ENCODE results near the gene TRAF7. TPM values are rescaled to one million over a fixed set of nuclear protein-coding genes. Genes with fewer than 3 reads are reported as not detected.

TRAF7 gene
- total RNA-seq, 4 donors from 2014 or later: 15.3 to 97.1 (median 51.7) TPM

GRCh38 chr16:2143878-2144485 is 11.6 kb upstream of the TRAF7 start:
- no peaks in the 10 kb centered on the region for H3K27me3 ChIP-seq
- TF ChIP-seq POLR2A (IDR thresholded peaks at IDR 0.05) (no peak), CTCF (IDR thresholded peaks at IDR 0.05) (no peak)
- no peaks in the 10 kb centered on the region for H3K9me3 ChIP-seq
- no peaks in the 10 kb centered on the region for H3K36me3 ChIP-seq
- H3K4me3 ChIP-seq: no peak overlapping the region
- no peak overlapping the region for H3K27ac ChIP-seq
- intact Hi-C loops (cut with DNase I; ENCODE audit: low total_unique reads): loop anchor here (5.0 kb wide), 1 partner anchor 122 kb away; no protein-coding TSS in a partner anchor
- DNase-seq: no peak
- peaks cover 6 to 11% of the 10 kb centered on the region in 2 donors for H3K4me1 ChIP-seq

DNA sequence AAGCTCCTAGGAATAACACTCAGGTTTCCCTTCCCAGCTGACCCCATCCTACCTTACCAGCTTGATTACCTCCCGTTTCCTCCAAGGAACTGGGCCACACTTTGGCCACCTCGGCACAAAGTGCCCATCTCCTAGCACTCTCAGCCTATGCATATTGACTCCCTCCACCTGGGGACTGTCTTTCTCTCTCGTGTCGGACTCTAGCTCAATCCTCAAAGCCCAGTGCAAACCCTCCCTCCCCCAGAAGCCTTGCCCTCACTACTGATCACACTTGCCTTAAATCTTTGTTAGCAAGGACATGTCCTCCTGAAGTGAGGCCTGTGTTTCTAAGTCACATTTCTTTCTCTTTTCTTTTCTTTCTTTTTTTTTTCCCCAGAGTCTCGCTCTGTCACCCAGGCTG is 9.7 kb upstream of the TRAF7 start:
- intact Hi-C loops (cut with DNase I; ENCODE audit: low total_unique reads): no loop called here
- Histone ChIP-seq H3K9me3 (no peaks in the 10 kb centered on the region), H3K27ac (no peak overlapping the region), H3K4me1 (peaks cover 4 to 23% of the 10 kb centered on the region in 2 donors), H3K4me3 (no peak overlapping the region), H3K36me3 (no peaks in the 10 kb centered on the region), H3K27me3 (no peaks in the 10 kb centered on the region)
- no peak for DNase-seq
- no peak for TF ChIP-seq POLR2A (IDR thresholded peaks at IDR 0.05)
- no peak for TF ChIP-seq CTCF (IDR thresholded peaks at IDR 0.05)

GRCh38 chr16:2147378-2147777 is 8.2 kb upstream of the TRAF7 start:
- H3K4me1 ChIP-seq: peaks cover 4 to 24% of the 10 kb centered on the region in 2 donors

GRCh38 chr16:2147981-2148671 is 7.5 kb upstream of the TRAF7 start, which contains the start of gene RAB26:
Gene RAB26, plus strand, starts transcription at chr16:2148625. Its CDS starts 159 bp downstream, at chr16:2148784.
- H3K27ac ChIP-seq: peak within 1 kb of the TSS; percentile 59 to 61
- TF ChIP-seq POLR2A (IDR thresholded peaks at IDR 0.05): no peak
- peak in 1 of 4 experiments; percentile 19 for TF ChIP-seq CTCF (IDR thresholded peaks at IDR 0.05)
- intact Hi-C loops (cut with DNase I; ENCODE audit: low total_unique reads): no loop called here
- no peaks in the 10 kb centered on the region for H3K27me3 ChIP-seq
- no peaks in the 10 kb centered on the region for H3K9me3 ChIP-seq
- peak within 1 kb of the TSS; percentile 17 to 34 for H3K4me3 ChIP-seq
- H3K36me3 ChIP-seq: no peaks in the 10 kb centered on the region
- peak; percentile 66 to 75 for DNase-seq
- peaks cover 4 to 27% of the 10 kb centered on the region in 2 donors for H3K4me1 ChIP-seq

More at GRCh38 chr16:2147378-2147777, 8.2 kb upstream of the TRAF7 start:
- Histone ChIP-seq H3K36me3 (no peaks in the 10 kb centered on the region), H3K27me3 (no peaks in the 10 kb centered on the region), H3K27ac (peak overlapping the region in 1 of 2 donors; percentile 61), H3K4me3 (no peak overlapping the region), H3K9me3 (no peaks in the 10 kb centered on the region)
- TF ChIP-seq POLR2A (IDR thresholded peaks at IDR 0.05): no peak
- DNase-seq: no peak
- intact Hi-C loops (cut with DNase I; ENCODE audit: low total_unique reads): no loop called here

GRCh38 chr16:2148714-2149629 is 6.6 kb upstream of the TRAF7 start:
- peak overlapping the region in 1 of 2 donors; percentile 28 for H3K4me3 ChIP-seq

More at GRCh38 chr16:2148714-2149629, 6.6 kb upstream of the TRAF7 start:
- Histone ChIP-seq H3K4me1 (peaks cover 4 to 31% of the 10 kb centered on the region in 2 donors), H3K27ac (no peak overlapping the region), H3K27me3 (no peaks in the 10 kb centered on the region), H3K36me3 (no peaks in the 10 kb centered on the region), H3K9me3 (no peaks in the 10 kb centered on the region)
- peak in 1 of 4 experiments; percentile 39 for TF ChIP-seq CTCF (IDR thresholded peaks at IDR 0.05)
- no peak for TF ChIP-seq POLR2A (IDR thresholded peaks at IDR 0.05)
- no peak for DNase-seq
- intact Hi-C loops (cut with DNase I; ENCODE audit: low total_unique reads): no loop called here
